Common myeloid progenitor, CD34-positive (primary cell): Measurements from ENCODE around the gene UGCG.

Experiments
- CTCF ChIA-PET: fragments of 350-600 bp; sonication (Branson Sonifier 250); formaldehyde crosslinking; loops from one replicate; lab custom pipeline; 2021; ENCODE audit warnings: antibody characterized with exemption; lab: Charles Lee
- POLR2A ChIA-PET: fragments of 350-600 bp; sonication (Branson Sonifier 250); formaldehyde crosslinking; loops from one replicate; lab custom pipeline; 2021; ENCODE audit warnings: antibody characterized with exemption; lab: Charles Lee
- DNase-seq, 3 donors: peaks; one replicate each; pipeline versions ENCODE4 v3.0.0 to v3.0.0-alpha.2; 2013
- H3K27ac ChIP-seq, 2 experiments: 1 replicate in 1 of 2; 2 replicates in 1 of 2; pipeline ENCODE4 v1.7.0; 2013; ENCODE audit warnings: inconsistent platforms in 2 of 2, low read length in 2 of 2, mild to moderate bottlenecking in 2 of 2, low read depth in 1 of 2, moderate library complexity in 1 of 2; ENCODE audit not compliant: severe bottlenecking in 2 of 2, insufficient read depth in 1 of 2, poor library complexity in 1 of 2
- H3K27me3 ChIP-seq, 5 experiments: replicated peaks in 2 of 5; 1 replicate in 3 of 5; 2 replicates in 2 of 5; pipeline versions ENCODE4 v1.6.1 to v1.7.0; 2013; ENCODE audit warnings: low read length in 4 of 5, mild to moderate bottlenecking in 2 of 5, moderate library complexity in 2 of 5, inconsistent platforms in 1 of 5; ENCODE audit not compliant: insufficient read depth in 5 of 5, control insufficient read depth in 4 of 5
- H3K36me3 ChIP-seq, 4 experiments: 1 replicate in 2 of 4; 2 replicates in 2 of 4; pipeline versions ENCODE4 v1.6.1 to v1.7.0; 2013; ENCODE audit warnings: low read length in 3 of 4, control low read depth in 1 of 4, mild to moderate bottlenecking in 1 of 4; ENCODE audit not compliant: control insufficient read depth in 4 of 4, insufficient read depth in 4 of 4
- H3K4me1 ChIP-seq, 4 experiments: 1 replicate in 3 of 4; 2 replicates in 1 of 4; pipeline versions ENCODE4 v1.6.1 to v1.7.1; 2013; ENCODE audit warnings: low read length in 3 of 4, mild to moderate bottlenecking in 3 of 4, control low read depth in 1 of 4, inconsistent platforms in 1 of 4, moderate library complexity in 1 of 4; ENCODE audit not compliant: control insufficient read depth in 4 of 4, insufficient read depth in 4 of 4; ENCODE audit errors: control extremely low read depth in 1 of 4
- H3K4me3 ChIP-seq, 7 experiments: 1 replicate in 4 of 7; 2 replicates in 3 of 7; pipeline versions ENCODE4 v1.5.1 to v1.7.0; 2013; ENCODE audit warnings: mild to moderate bottlenecking in 7 of 7, low read length in 6 of 7, moderate library complexity in 6 of 7, inconsistent platforms in 2 of 7, low read depth in 2 of 7, control low read depth in 1 of 7; ENCODE audit not compliant: insufficient read depth in 4 of 7, control insufficient read depth in 1 of 7; ENCODE audit errors: extremely low read depth in 1 of 7
- H3K9me3 ChIP-seq, 5 experiments: 1 replicate in 4 of 5; 2 replicates in 1 of 5; pipeline versions ENCODE4 v1.6.1 to v1.7.1; 2013; ENCODE audit warnings: low read length in 4 of 5, mild to moderate bottlenecking in 2 of 5, inconsistent platforms in 1 of 5, low read depth in 1 of 5, moderate library complexity in 1 of 5; ENCODE audit not compliant: control insufficient read depth in 4 of 5, insufficient read depth in 2 of 5; ENCODE audit errors: control extremely low read depth in 1 of 5
- WGBS: methylation state at CpG from one replicate; pipeline ENCODE4 v1.1.5; 2013; ENCODE audit not compliant: insufficient coverage; 5-methylcytosine and 5-hydroxymethylcytosine counted together

UGCG gene

GRCh38 chr9:111925017-111925770 is 28.6 kb downstream of the UGCG start:
- no peak overlapping the region for H3K27ac ChIP-seq
- CTCF ChIA-PET: no interaction called here
- H3K36me3 ChIP-seq: peaks cover 0 to 6% (median 0%) of the 10 kb centered on the region in 4 experiments
- H3K4me1 ChIP-seq: peaks cover 3 to 17% (median 9%) of the 10 kb centered on the region in 4 experiments
- POLR2A ChIA-PET: no interaction called here
- no peaks in the 10 kb centered on the region for H3K9me3 ChIP-seq
- H3K4me3 ChIP-seq: no peak overlapping the region
- H3K27me3 ChIP-seq: no peaks in the 10 kb centered on the region
- DNase-seq: no peak
- WGBS: 94% methylated on average over 3 of the region's 7 CpGs

GRCh38 chr9:111925784-111926183 is 29.2 kb downstream of the UGCG start:
- H3K36me3 ChIP-seq: peaks cover 0 to 6% (median under 1%) of the 10 kb centered on the region in 4 experiments
- H3K27ac ChIP-seq: no peak overlapping the region
- H3K9me3 ChIP-seq: no peaks in the 10 kb centered on the region
- DNase-seq: no peak
- no peak overlapping the region for H3K4me3 ChIP-seq
- H3K27me3 ChIP-seq: no peaks in the 10 kb centered on the region
- ChIA-PET CTCF (interaction anchor here (1.1 kb wide), 1 partner anchor 9 kb away, joined by 3 read pairs; no protein-coding TSS in a partner anchor), POLR2A (no interaction called here)
- H3K4me1 ChIP-seq: peaks cover 3 to 17% (median 9%) of the 10 kb centered on the region in 4 experiments
- no CpG with 5 or more reads among the region's 2 CpGs for WGBS

GRCh38 chr9:111926421-111926875 is 29.8 kb downstream of the UGCG start:
- Histone ChIP-seq H3K4me1 (peaks cover 3 to 17% (median 9%) of the 10 kb centered on the region in 4 experiments), H3K27ac (no peak overlapping the region), H3K4me3 (no peak overlapping the region), H3K36me3 (peaks cover 0 to 6% (median 2%) of the 10 kb centered on the region in 4 experiments), H3K27me3 (no peaks in the 10 kb centered on the region), H3K9me3 (no peaks in the 10 kb centered on the region)
- WGBS: 0% methylated on average over 2 of the region's 6 CpGs
- ChIA-PET CTCF (interaction anchor here (1.1 kb wide), 1 partner anchor 9 kb away, joined by 3 read pairs; no protein-coding TSS in a partner anchor), POLR2A (interaction anchor here (0.7 kb wide), 1 partner anchor 10 kb away, joined by 4 read pairs; no protein-coding TSS in a partner anchor)
- DNase-seq: peak; percentile 72 to 94 (median 89)

- Histone ChIP-seq H3K4me1 (peaks cover 3 to 17% (median 9%) of the 10 kb centered on the region in 4 experiments), H3K9me3 (no peaks in the 10 kb centered on the region), H3K4me3 (no peak overlapping the region), H3K36me3 (peaks cover 0 to 11% (median 5%) of the 10 kb centered on the region in 4 experiments), H3K27ac (no peak overlapping the region), H3K27me3 (no peaks in the 10 kb centered on the region)
- ChIA-PET CTCF (no interaction called here), POLR2A (no interaction called here)
- no peak for DNase-seq
Observed at GRCh38 chr9:111928359-111928720, 31.7 kb downstream of the UGCG start.

GRCh38 chr9:111934747-111935146 is 38.1 kb downstream of the UGCG start:
- ChIA-PET POLR2A (no interaction called here), CTCF (no interaction called here)
- peaks cover 3 to 14% (median 10%) of the 10 kb centered on the region in 4 experiments for H3K4me1 ChIP-seq
- no peak overlapping the region for H3K27ac ChIP-seq
- no peaks in the 10 kb centered on the region for H3K9me3 ChIP-seq
- H3K4me3 ChIP-seq: no peak overlapping the region
- no peak for DNase-seq
- no peaks in the 10 kb centered on the region for H3K27me3 ChIP-seq
- H3K36me3 ChIP-seq: peaks cover 0 to 14% (median 3%) of the 10 kb centered on the region in 4 experiments
- 93% methylated on average over 2 of the region's 2 CpGs for WGBS

GRCh38 chr9:111936391-111936790 is 39.8 kb downstream of the UGCG start:
- Histone ChIP-seq H3K36me3 (peaks cover 0 to 10% (median 3%) of the 10 kb centered on the region in 4 experiments), H3K9me3 (no peaks in the 10 kb centered on the region), H3K4me1 (peaks cover 3 to 14% (median 10%) of the 10 kb centered on the region in 4 experiments), H3K27ac (no peak overlapping the region), H3K27me3 (no peaks in the 10 kb centered on the region), H3K4me3 (no peak overlapping the region)
- DNase-seq: no peak
- ChIA-PET CTCF (interaction anchor here (1.0 kb wide), 1 partner anchor 16 kb away, joined by 3 read pairs; no protein-coding TSS in a partner anchor), POLR2A (interaction anchor here (0.5 kb wide), 1 partner anchor 43 kb away, joined by 3 read pairs; no protein-coding TSS in a partner anchor)
- no CpG with 5 or more reads among the region's 2 CpGs for WGBS

- Histone ChIP-seq H3K4me1 (peaks cover 3 to 14% (median 10%) of the 10 kb centered on the region in 4 experiments), H3K36me3 (peaks cover 0 to 5% (median 0%) of the 10 kb centered on the region in 4 experiments), H3K27me3 (no peaks in the 10 kb centered on the region), H3K4me3 (no peak overlapping the region), H3K9me3 (no peaks in the 10 kb centered on the region), H3K27ac (no peak overlapping the region)
- CTCF ChIA-PET: interaction anchor here (1.0 kb wide), 1 partner anchor 17 kb away, joined by 3 read pairs; no protein-coding TSS in a partner anchor
- 100% methylated on average over 1 of the region's 2 CpGs for WGBS
- no peak for DNase-seq
- POLR2A ChIA-PET: interaction anchor here (0.5 kb wide), 1 partner anchor 11 kb away, joined by 4 read pairs; no protein-coding TSS in a partner anchor
Observed at GRCh38 chr9:111937301-111937700, 40.7 kb downstream of the UGCG start.
